ENCODE measurements around the gene GID4.

GID4 gene

DNA sequence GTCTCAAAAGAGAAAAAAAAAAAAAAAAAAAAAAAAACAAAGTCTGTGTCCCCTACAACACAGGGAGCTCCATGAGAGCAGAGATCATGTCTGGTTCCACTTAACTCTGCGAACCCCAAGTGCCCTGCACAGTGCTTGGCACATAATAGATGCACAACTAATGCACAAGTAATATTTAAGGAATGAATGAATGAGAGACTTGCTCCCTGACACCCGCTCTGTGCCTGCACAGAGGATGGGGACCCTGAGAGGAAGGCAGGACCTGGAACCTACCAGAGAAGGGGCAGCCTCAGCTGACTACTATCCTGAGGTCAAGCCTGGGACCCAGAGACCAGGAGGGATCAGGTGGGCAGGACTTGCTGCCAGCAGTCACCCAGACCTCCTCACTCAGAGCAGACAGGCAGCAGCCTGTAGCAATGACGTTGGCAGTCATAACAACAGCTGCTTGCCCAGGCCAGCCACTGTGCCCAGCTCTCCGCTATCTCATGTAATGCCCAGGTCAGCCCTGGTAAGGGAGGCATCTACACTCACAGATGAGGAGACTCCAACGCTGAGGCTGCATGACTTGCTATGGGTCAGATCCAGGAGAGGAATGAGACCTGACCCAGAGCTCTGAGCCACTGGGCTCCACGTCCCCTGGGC, 72.2 kb downstream of the GID4 start:
- TF ChIP-seq TAF1 (IDR thresholded peaks at IDR 0.05; ENCODE audit: borderline replicate concordance, insufficient read depth, low read length) (no peak), SIN3A (IDR thresholded peaks at IDR 0.05; ENCODE audit: borderline replicate concordance, insufficient read depth, low read length) (no peak), FOXP2 (optimal IDR thresholded peaks at IDR 0.05; ENCODE audit: borderline replicate concordance, extremely low read depth, extremely low read length, insufficient read depth) (no peak), POLR2AphosphoS5 (IDR thresholded peaks at IDR 0.05; ENCODE audit: low read depth, low read length) (no peak)
- TF ChIP-seq, protein P1, sequence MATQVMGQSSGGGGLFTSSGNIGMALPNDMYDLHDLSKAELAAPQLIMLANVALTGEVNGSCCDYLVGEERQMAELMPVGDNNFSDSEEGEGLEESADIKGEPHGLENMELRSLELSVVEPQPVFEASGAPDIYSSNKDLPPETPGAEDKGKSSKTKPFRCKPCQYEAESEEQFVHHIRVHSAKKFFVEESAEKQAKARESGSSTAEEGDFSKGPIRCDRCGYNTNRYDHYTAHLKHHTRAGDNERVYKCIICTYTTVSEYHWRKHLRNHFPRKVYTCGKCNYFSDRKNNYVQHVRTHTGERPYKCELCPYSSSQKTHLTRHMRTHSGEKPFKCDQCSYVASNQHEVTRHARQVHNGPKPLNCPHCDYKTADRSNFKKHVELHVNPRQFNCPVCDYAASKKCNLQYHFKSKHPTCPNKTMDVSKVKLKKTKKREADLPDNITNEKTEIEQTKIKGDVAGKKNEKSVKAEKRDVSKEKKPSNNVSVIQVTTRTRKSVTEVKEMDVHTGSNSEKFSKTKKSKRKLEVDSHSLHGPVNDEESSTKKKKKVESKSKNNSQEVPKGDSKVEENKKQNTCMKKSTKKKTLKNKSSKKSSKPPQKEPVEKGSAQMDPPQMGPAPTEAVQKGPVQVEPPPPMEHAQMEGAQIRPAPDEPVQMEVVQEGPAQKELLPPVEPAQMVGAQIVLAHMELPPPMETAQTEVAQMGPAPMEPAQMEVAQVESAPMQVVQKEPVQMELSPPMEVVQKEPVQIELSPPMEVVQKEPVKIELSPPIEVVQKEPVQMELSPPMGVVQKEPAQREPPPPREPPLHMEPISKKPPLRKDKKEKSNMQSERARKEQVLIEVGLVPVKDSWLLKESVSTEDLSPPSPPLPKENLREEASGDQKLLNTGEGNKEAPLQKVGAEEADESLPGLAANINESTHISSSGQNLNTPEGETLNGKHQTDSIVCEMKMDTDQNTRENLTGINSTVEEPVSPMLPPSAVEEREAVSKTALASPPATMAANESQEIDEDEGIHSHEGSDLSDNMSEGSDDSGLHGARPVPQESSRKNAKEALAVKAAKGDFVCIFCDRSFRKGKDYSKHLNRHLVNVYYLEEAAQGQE (IDR thresholded peaks at IDR 0.05; ENCODE audit: insufficient read depth in 1 of 2, low read depth in 2 of 2, low read length in 2 of 2), result no peak

DNA sequence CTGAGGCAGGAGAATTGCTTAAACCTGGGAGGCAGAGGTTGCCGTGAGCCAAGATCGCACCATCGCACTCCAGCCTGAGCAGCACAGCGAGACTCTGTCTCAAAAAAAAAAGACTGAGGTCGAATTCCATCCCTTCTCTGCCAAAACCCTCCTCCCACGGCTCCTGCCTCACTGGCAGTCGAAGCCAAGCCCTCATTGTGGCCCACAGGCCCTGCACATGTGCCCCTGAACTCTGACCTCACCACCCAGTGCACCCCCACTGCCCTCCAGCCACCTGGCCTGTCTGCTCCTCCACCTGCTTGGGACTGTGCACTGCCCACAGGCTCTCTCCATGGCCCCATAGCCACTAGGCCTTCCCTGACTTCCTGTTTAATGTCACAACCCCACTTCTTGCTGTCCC, 76.3 kb downstream of the GID4 start:
- no peak for TF ChIP-seq FOXP2 (optimal IDR thresholded peaks at IDR 0.05; ENCODE audit: borderline replicate concordance, extremely low read depth, extremely low read length, insufficient read depth)
- TF ChIP-seq, protein P1 (IDR thresholded peaks at IDR 0.05; ENCODE audit: insufficient read depth in 1 of 2, low read depth in 2 of 2, low read length in 2 of 2), result no peak
- TF ChIP-seq POLR2AphosphoS5 (IDR thresholded peaks at IDR 0.05; ENCODE audit: low read depth, low read length), result no peak
- TF ChIP-seq SIN3A (IDR thresholded peaks at IDR 0.05; ENCODE audit: borderline replicate concordance, insufficient read depth, low read length), result no peak
- TF ChIP-seq TAF1 (IDR thresholded peaks at IDR 0.05; ENCODE audit: borderline replicate concordance, insufficient read depth, low read length), result no peak

DNA sequence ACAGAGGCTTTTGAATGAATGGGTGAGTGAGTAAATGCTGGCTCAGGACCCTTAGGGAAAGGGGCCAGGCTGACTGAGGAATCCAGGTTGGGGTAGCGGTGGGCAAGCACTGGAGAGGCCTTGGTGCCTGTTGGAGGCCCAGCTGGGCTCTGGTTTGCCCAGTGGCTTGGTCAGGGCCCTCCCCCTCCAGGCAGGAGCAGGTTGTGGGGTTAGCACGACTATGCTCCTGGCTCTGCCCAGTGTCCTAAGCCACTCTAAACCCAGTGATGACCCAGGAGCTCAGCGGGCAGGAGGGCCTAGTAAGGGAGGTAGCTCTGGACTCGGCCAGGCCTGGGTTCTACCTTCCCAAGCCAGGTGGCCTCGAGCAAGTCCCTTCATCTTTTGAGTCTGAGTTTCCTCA, 76.9 kb downstream of the GID4 start:
- TF ChIP-seq, protein P1 (IDR thresholded peaks at IDR 0.05; ENCODE audit: insufficient read depth in 1 of 2, low read depth in 2 of 2, low read length in 2 of 2), result no peak
- TF ChIP-seq TAF1 (IDR thresholded peaks at IDR 0.05; ENCODE audit: borderline replicate concordance, insufficient read depth, low read length) (no peak), SIN3A (IDR thresholded peaks at IDR 0.05; ENCODE audit: borderline replicate concordance, insufficient read depth, low read length) (no peak), POLR2AphosphoS5 (IDR thresholded peaks at IDR 0.05; ENCODE audit: low read depth, low read length) (no peak), FOXP2 (optimal IDR thresholded peaks at IDR 0.05; ENCODE audit: borderline replicate concordance, extremely low read depth, extremely low read length, insufficient read depth) (no peak)

DNA sequence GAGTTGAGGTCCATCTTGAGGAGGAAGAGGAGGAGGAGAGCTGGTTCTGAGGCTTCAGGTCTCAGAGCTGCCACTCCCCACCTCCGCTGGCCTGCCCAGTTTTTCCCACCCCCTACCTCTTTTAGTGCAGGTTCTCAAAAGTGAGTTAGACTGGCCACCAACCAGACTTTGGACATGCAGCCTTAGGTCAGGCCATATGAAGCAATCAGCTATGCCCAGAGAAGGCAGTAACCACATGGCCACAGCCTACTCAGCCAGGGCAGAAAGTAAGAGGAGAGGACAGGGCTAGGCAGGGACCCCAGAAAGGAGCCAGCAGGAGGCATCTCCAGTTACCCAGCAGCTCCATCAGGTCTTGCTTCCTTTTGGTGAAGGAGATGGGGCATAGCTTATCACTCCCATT, 78.3 kb downstream of the GID4 start:
- TF ChIP-seq TAF1 (IDR thresholded peaks at IDR 0.05; ENCODE audit: borderline replicate concordance, insufficient read depth, low read length) (no peak), SIN3A (IDR thresholded peaks at IDR 0.05; ENCODE audit: borderline replicate concordance, insufficient read depth, low read length) (no peak), FOXP2 (optimal IDR thresholded peaks at IDR 0.05; ENCODE audit: borderline replicate concordance, extremely low read depth, extremely low read length, insufficient read depth) (no peak), POLR2AphosphoS5 (IDR thresholded peaks at IDR 0.05; ENCODE audit: low read depth, low read length) (no peak)
- TF ChIP-seq, protein P1 (IDR thresholded peaks at IDR 0.05; ENCODE audit: insufficient read depth in 1 of 2, low read depth in 2 of 2, low read length in 2 of 2), result no peak
